ENCODE results near the gene ADAMTS13. TPM values are rescaled to one million over a fixed set of nuclear protein-coding genes. Genes with fewer than 3 reads are reported as not detected.

ADAMTS13 gene
- total RNA-seq, 4 donors from 2014 or later, result 1.0 to 2.2 (median 1.4) TPM

GRCh38 chr9:133507246-133507965 is 85.2 kb downstream of the ADAMTS13 start:
- Histone ChIP-seq H3K27me3 (peaks cover 12 to 22% (median 13%) of the 10 kb centered on the region in 3 donors), H3K9me3 (peaks cover 0 to under 1% (median 0%) of the 10 kb centered on the region in 3 donors), H3K4me1 (no peaks in the 10 kb centered on the region), H3K27ac (no peak overlapping the region), H3K36me3 (no peaks in the 10 kb centered on the region), H3K4me3 (no peak overlapping the region)
- in situ Hi-C loops (cut with MboI; ENCODE audit: low sequenced_read_pairs in 4 of 4), result no loop called here
- no peak for DNase-seq
- TF ChIP-seq POLR2A (IDR thresholded peaks at IDR 0.05) (no peak), CTCF (IDR thresholded peaks at IDR 0.05 in 4 of 5, conservative IDR thresholded peaks at IDR 0.05 in 1 of 5) (no peak)
- no peak for ATAC-seq
- intact Hi-C loops (cut with DNase I; ENCODE audit: low total_unique reads), result no loop called here

GRCh38 chr9:133508046-133508445 is 85.9 kb downstream of the ADAMTS13 start:
- intact Hi-C loops (cut with DNase I; ENCODE audit: low total_unique reads), result no loop called here
- Histone ChIP-seq H3K27me3 (peaks cover 12 to 22% (median 13%) of the 10 kb centered on the region in 3 donors), H3K27ac (no peak overlapping the region), H3K4me3 (no peak overlapping the region), H3K9me3 (no peaks in the 10 kb centered on the region), H3K36me3 (no peaks in the 10 kb centered on the region), H3K4me1 (no peaks in the 10 kb centered on the region)
- TF ChIP-seq POLR2A (IDR thresholded peaks at IDR 0.05) (no peak), CTCF (IDR thresholded peaks at IDR 0.05 in 4 of 5, conservative IDR thresholded peaks at IDR 0.05 in 1 of 5) (no peak)
- no peak for DNase-seq
- no peak for ATAC-seq
- in situ Hi-C loops (cut with MboI; ENCODE audit: low sequenced_read_pairs in 4 of 4), result no loop called here

Other genes with a start within 250 kb of the ADAMTS13 start
- not detected for gene OBP2B, start 213.1 kb upstream of the ADAMTS13 start, total RNA-seq
- 1 to 10 TPM in 1 of 4 donors, under 1 TPM in 2, not detected in 1; 0.24 to 2.4 (median 0.44) TPM for gene ABO, start 147.2 kb upstream of the ADAMTS13 start, total RNA-seq
- 10 to 100 TPM; 13.4 to 34.2 (median 28.0) TPM for gene SURF6, start 86.2 kb upstream of the ADAMTS13 start, total RNA-seq
- 10 to 100 TPM in 3 of 4 donors, 1 to 10 TPM in 1; 8.5 to 23.4 (median 13.0) TPM for gene MED22, start 74.2 kb upstream of the ADAMTS13 start, total RNA-seq
- gene RPL7A, start 74.1 kb upstream of the ADAMTS13 start, total RNA-seq, result 1,000 to 10,000 TPM; 1,001 to 1,630 (median 1,510) TPM
- 10 to 100 TPM; 33.8 to 68.9 (median 56.0) TPM for gene SURF1, start 65.9 kb upstream of the ADAMTS13 start, total RNA-seq
- gene SURF2, start 65.8 kb upstream of the ADAMTS13 start, total RNA-seq, result 10 to 100 TPM; 14.3 to 26.4 (median 24.8) TPM
- gene SURF4, start 46.3 kb upstream of the ADAMTS13 start, total RNA-seq, result 10 to 100 TPM; 62.9 to 98.4 (median 73.4) TPM
- gene STKLD1, start 46.0 kb upstream of the ADAMTS13 start, total RNA-seq, result 1 to 10 TPM in 2 of 4 donors, under 1 TPM in 1, not detected in 1; 0.35 to 1.4 (median 1.1) TPM
- 10 to 100 TPM; 26.1 to 42.5 (median 34.6) TPM for gene REXO4, start 4.4 kb upstream of the ADAMTS13 start, total RNA-seq
- 10 to 100 TPM in 2 of 4 donors, 1 to 10 TPM in 2; 7.0 to 28.3 (median 10.1) TPM for gene CACFD1, start 37.6 kb downstream of the ADAMTS13 start, total RNA-seq
- gene SLC2A6, start 56.7 kb downstream of the ADAMTS13 start, total RNA-seq, result 1 to 10 TPM in 2 of 4 donors, under 1 TPM in 2; 0.41 to 2.4 (median 1.4) TPM
- gene MYMK, start 102.6 kb downstream of the ADAMTS13 start, total RNA-seq, result not detected
- 1 to 10 TPM in 1 of 4 donors, under 1 TPM in 3; 0.10 to 1.8 (median 0.44) TPM for gene ADAMTSL2, start 112.3 kb downstream of the ADAMTS13 start, total RNA-seq
- gene FAM163B, start 187.0 kb downstream of the ADAMTS13 start, total RNA-seq, result not detected
- not detected for gene DBH, start 214.0 kb downstream of the ADAMTS13 start, total RNA-seq